ENCODE data around the gene DOC2A.
A peak's percentile ranks its signal among the peaks of the same experiment; 100 is the strongest.

DOC2A gene

GRCh38 chr16:30024451-30024850, 13.6 kb upstream of the DOC2A start:
- H2BK5ac ChIP-seq (ENCODE audit: low read depth, low read length, poor library complexity, severe bottlenecking): no peak overlapping the region
- no peak overlapping the region for H3K18ac ChIP-seq (ENCODE audit: low read depth in 1 of 2, low read length in 2 of 2)

GRCh38 chr16:30023586-30023985, 12.8 kb upstream of the DOC2A start:
- H3K79me1 ChIP-seq (replicated peaks; ENCODE audit: low read length, poor library complexity, severe bottlenecking): no peaks in the 10 kb centered on the region
- H3K9me3 ChIP-seq (ENCODE audit: control insufficient read depth, low read length): no peaks in the 10 kb centered on the region
- H2BK15ac ChIP-seq (ENCODE audit: low read depth, poor library complexity, severe bottlenecking): no peak overlapping the region
- no peak overlapping the region for H3K18ac ChIP-seq (ENCODE audit: low read depth in 1 of 2, low read length in 2 of 2)
- no peak overlapping the region for H3K4me2 ChIP-seq (ENCODE audit: low read length, poor library complexity, severe bottlenecking)
- H2AK5ac ChIP-seq (ENCODE audit: low read length, severe bottlenecking): no peak overlapping the region
- H3K27me3 ChIP-seq (ENCODE audit: control insufficient read depth in 1 of 2, insufficient read depth in 1 of 2, low read length in 2 of 2): peaks cover 39 to 71% of the 10 kb centered on the region in 2 experiments
- H3K4me1 ChIP-seq (ENCODE audit: control insufficient read depth, insufficient read depth, low read depth, low read length): peaks cover 13% of the 10 kb centered on the region
- no peak overlapping the region for H2BK12ac ChIP-seq (ENCODE audit: low read length in 2 of 2)
- H2BK5ac ChIP-seq (ENCODE audit: low read depth, low read length, poor library complexity, severe bottlenecking): no peak overlapping the region
- H3K23ac ChIP-seq (ENCODE audit: low read length in 2 of 2): no peak overlapping the region
- H3K27ac ChIP-seq (ENCODE audit: low read length, poor library complexity, severe bottlenecking): no peak overlapping the region
- no peak overlapping the region for H3K4ac ChIP-seq (ENCODE audit: low read depth in 1 of 2, low read length in 2 of 2)
- no peaks in the 10 kb centered on the region for H3K36me3 ChIP-seq (ENCODE audit: control insufficient read depth in 1 of 2, insufficient read depth in 2 of 2, low read depth in 1 of 2, low read length in 2 of 2)
- H3K9ac ChIP-seq (ENCODE audit: low read length): no peak overlapping the region
- no peak overlapping the region for H2AFZ ChIP-seq (ENCODE audit: low read depth, low read length)
- no peak overlapping the region for H3K14ac ChIP-seq (ENCODE audit: low read length in 2 of 2)
- 83% methylated on average over 11 of the region's 11 CpGs for WGBS
- no peak overlapping the region for H4K91ac ChIP-seq (ENCODE audit: low read length)
- no peak overlapping the region for H3K4me3 ChIP-seq (ENCODE audit: insufficient read depth in 1 of 2, low read depth in 1 of 2, low read length in 2 of 2)
- no peak overlapping the region for H2BK120ac ChIP-seq (ENCODE audit: low read depth, low read length)
- no peak for DNase-seq
- H4K8ac ChIP-seq (ENCODE audit: low read length): no peak overlapping the region

More at GRCh38 chr16:30024451-30024850, 13.6 kb upstream of the DOC2A start:
- H3K27me3 ChIP-seq (ENCODE audit: control insufficient read depth in 1 of 2, insufficient read depth in 1 of 2, low read length in 2 of 2): peaks cover 47 to 76% of the 10 kb centered on the region in 2 experiments
- 91% methylated on average over 15 of the region's 16 CpGs for WGBS
- no peak overlapping the region for H3K4ac ChIP-seq (ENCODE audit: low read depth in 1 of 2, low read length in 2 of 2)
- H2BK120ac ChIP-seq (ENCODE audit: low read depth, low read length): no peak overlapping the region
- H2AFZ ChIP-seq (ENCODE audit: low read depth, low read length): no peak overlapping the region
- H4K91ac ChIP-seq (ENCODE audit: low read length): no peak overlapping the region
- peaks cover 12% of the 10 kb centered on the region for H3K4me1 ChIP-seq (ENCODE audit: control insufficient read depth, insufficient read depth, low read depth, low read length)
- no peaks in the 10 kb centered on the region for H3K79me1 ChIP-seq (replicated peaks; ENCODE audit: low read length, poor library complexity, severe bottlenecking)
- no peak overlapping the region for H2AK5ac ChIP-seq (ENCODE audit: low read length, severe bottlenecking)
- H3K23ac ChIP-seq (ENCODE audit: low read length in 2 of 2): no peak overlapping the region
- no peak overlapping the region for H2BK12ac ChIP-seq (ENCODE audit: low read length in 2 of 2)
- no peak overlapping the region for H3K27ac ChIP-seq (ENCODE audit: low read length, poor library complexity, severe bottlenecking)
- H3K14ac ChIP-seq (ENCODE audit: low read length in 2 of 2): no peak overlapping the region
- no peak for DNase-seq
- no peaks in the 10 kb centered on the region for H3K36me3 ChIP-seq (ENCODE audit: control insufficient read depth in 1 of 2, insufficient read depth in 2 of 2, low read depth in 1 of 2, low read length in 2 of 2)
- no peak overlapping the region for H3K9ac ChIP-seq (ENCODE audit: low read length)
- no peak overlapping the region for H4K8ac ChIP-seq (ENCODE audit: low read length)
- no peak overlapping the region for H3K4me2 ChIP-seq (ENCODE audit: low read length, poor library complexity, severe bottlenecking)
- H2BK15ac ChIP-seq (ENCODE audit: low read depth, poor library complexity, severe bottlenecking): no peak overlapping the region
- no peaks in the 10 kb centered on the region for H3K9me3 ChIP-seq (ENCODE audit: control insufficient read depth, low read length)
- H3K4me3 ChIP-seq (ENCODE audit: insufficient read depth in 1 of 2, low read depth in 1 of 2, low read length in 2 of 2): no peak overlapping the region

DNA sequence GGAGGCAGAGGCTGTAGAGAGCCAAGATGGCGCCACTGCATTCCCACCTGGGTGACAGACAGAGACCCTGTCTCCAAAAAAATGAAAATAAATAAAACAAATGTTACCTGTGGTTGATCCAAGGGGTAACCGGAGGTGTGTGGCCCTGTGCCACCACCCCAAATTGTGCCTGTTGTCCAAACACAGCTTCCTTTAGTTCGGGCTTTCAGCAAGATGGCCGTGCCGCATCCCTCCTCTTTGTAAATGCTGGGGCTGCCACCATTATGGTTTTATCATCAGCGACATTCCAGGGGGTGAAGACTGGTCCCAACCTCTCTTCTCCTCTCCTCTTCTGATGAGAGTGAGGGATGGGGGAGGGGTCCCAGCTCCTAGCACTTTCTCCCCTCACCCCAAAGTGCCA, 12.1 kb upstream of the DOC2A start, which contains the start of gene C16orf92:
C16orf92 (plus strand) TSS at position 312 of the 400 bp plus-strand sequence. CDS start 143 bp downstream, outside the sequence.
- H2BK120ac ChIP-seq (ENCODE audit: low read depth, low read length): no peak within 1 kb of the TSS
- 88% methylated on average over 3 of the region's 6 CpGs for WGBS

DNA sequence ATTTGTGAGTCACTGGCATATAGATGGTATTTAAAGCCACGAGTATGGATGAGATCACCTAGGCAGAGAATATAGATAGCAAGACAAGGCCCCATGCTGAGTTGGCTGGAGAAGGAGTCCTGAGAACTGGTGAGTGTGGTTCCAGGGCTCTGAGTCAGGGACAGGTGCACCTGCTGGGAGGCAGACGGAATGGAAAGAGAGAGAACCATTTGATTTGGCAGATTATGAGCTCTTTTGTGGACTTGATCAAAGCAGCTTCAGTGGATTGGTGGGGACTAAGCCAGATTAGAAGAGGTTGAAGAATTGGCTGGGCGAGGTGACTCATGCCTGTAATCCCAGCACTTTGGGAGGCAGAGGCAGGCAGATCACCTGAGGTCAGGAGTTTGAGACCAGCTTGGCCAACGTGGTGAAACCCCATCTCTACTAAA, 7.9 kb upstream of the DOC2A start:
- Histone ChIP-seq H3K14ac (ENCODE audit: low read length in 2 of 2) (no peak overlapping the region), H3K18ac (ENCODE audit: low read depth in 1 of 2, low read length in 2 of 2) (no peak overlapping the region), H3K4me2 (ENCODE audit: low read length, poor library complexity, severe bottlenecking) (no peak overlapping the region), H2AK5ac (ENCODE audit: low read length, severe bottlenecking) (no peak overlapping the region), H4K8ac (ENCODE audit: low read length) (no peak overlapping the region), H3K36me3 (ENCODE audit: control insufficient read depth in 1 of 2, insufficient read depth in 2 of 2, low read depth in 1 of 2, low read length in 2 of 2) (no peaks in the 10 kb centered on the region), H3K9ac (ENCODE audit: low read length) (no peak overlapping the region), H2AFZ (ENCODE audit: low read depth, low read length) (no peak overlapping the region), H2BK12ac (ENCODE audit: low read length in 2 of 2) (no peak overlapping the region), H2BK120ac (ENCODE audit: low read depth, low read length) (no peak overlapping the region), H3K4ac (ENCODE audit: low read depth in 1 of 2, low read length in 2 of 2) (no peak overlapping the region), H3K4me1 (ENCODE audit: control insufficient read depth, insufficient read depth, low read depth, low read length) (peaks cover 10% of the 10 kb centered on the region), H3K4me3 (ENCODE audit: insufficient read depth in 1 of 2, low read depth in 1 of 2, low read length in 2 of 2) (no peak overlapping the region), H2BK15ac (ENCODE audit: low read depth, poor library complexity, severe bottlenecking) (no peak overlapping the region), H3K23ac (ENCODE audit: low read length in 2 of 2) (no peak overlapping the region), H2BK5ac (ENCODE audit: low read depth, low read length, poor library complexity, severe bottlenecking) (no peak overlapping the region), H3K9me3 (ENCODE audit: control insufficient read depth, low read length) (no peaks in the 10 kb centered on the region), H3K79me1 (replicated peaks; ENCODE audit: low read length, poor library complexity, severe bottlenecking) (no peaks in the 10 kb centered on the region), H3K27me3 (ENCODE audit: control insufficient read depth in 1 of 2, insufficient read depth in 1 of 2, low read length in 2 of 2) (peaks cover 5 to 34% of the 10 kb centered on the region in 2 experiments), H4K91ac (ENCODE audit: low read length) (no peak overlapping the region), H3K27ac (ENCODE audit: low read length, poor library complexity, severe bottlenecking) (no peak overlapping the region)
- DNase-seq: peak; percentile 17
- WGBS: 82% methylated on average over 3 of the region's 4 CpGs

More for the DNA sequence above, 12.1 kb upstream of the DOC2A start, which contains the start of gene C16orf92:
- Histone ChIP-seq H2BK12ac (ENCODE audit: low read length in 2 of 2) (no peak within 1 kb of the TSS), H3K9me3 (ENCODE audit: control insufficient read depth, low read length) (no peaks in the 10 kb centered on the region), H3K27ac (ENCODE audit: low read length, poor library complexity, severe bottlenecking) (no peak within 1 kb of the TSS), H2BK5ac (ENCODE audit: low read depth, low read length, poor library complexity, severe bottlenecking) (no peak within 1 kb of the TSS), H3K4me2 (ENCODE audit: low read length, poor library complexity, severe bottlenecking) (no peak within 1 kb of the TSS), H2AFZ (ENCODE audit: low read depth, low read length) (no peak within 1 kb of the TSS), H3K79me1 (replicated peaks; ENCODE audit: low read length, poor library complexity, severe bottlenecking) (no peaks in the 10 kb centered on the region), H3K18ac (ENCODE audit: low read depth in 1 of 2, low read length in 2 of 2) (no peak within 1 kb of the TSS), H3K4me3 (ENCODE audit: insufficient read depth in 1 of 2, low read depth in 1 of 2, low read length in 2 of 2) (no peak within 1 kb of the TSS), H4K91ac (ENCODE audit: low read length) (no peak within 1 kb of the TSS), H2BK15ac (ENCODE audit: low read depth, poor library complexity, severe bottlenecking) (no peak within 1 kb of the TSS), H4K8ac (ENCODE audit: low read length) (no peak within 1 kb of the TSS), H3K27me3 (ENCODE audit: control insufficient read depth in 1 of 2, insufficient read depth in 1 of 2, low read length in 2 of 2) (peaks cover 32 to 68% of the 10 kb centered on the region in 2 experiments), H3K23ac (ENCODE audit: low read length in 2 of 2) (no peak within 1 kb of the TSS), H3K9ac (ENCODE audit: low read length) (no peak within 1 kb of the TSS), H3K4me1 (ENCODE audit: control insufficient read depth, insufficient read depth, low read depth, low read length) (peaks cover 13% of the 10 kb centered on the region), H3K14ac (ENCODE audit: low read length in 2 of 2) (no peak within 1 kb of the TSS), H3K4ac (ENCODE audit: low read depth in 1 of 2, low read length in 2 of 2) (no peak within 1 kb of the TSS), H2AK5ac (ENCODE audit: low read length, severe bottlenecking) (no peak within 1 kb of the TSS), H3K36me3 (ENCODE audit: control insufficient read depth in 1 of 2, insufficient read depth in 2 of 2, low read depth in 1 of 2, low read length in 2 of 2) (no peaks in the 10 kb centered on the region)
- DNase-seq: no peak

All from mesenchymal stem cell (in vitro differentiated cells and primary cell).